Activated CD4-positive, alpha-beta T cell treated with anti-CD3 and anti-CD28 coated beads for 24 hours (primary cell): ENCODE data around the gene SCN5A.

ENCODE experiments used
- DNase-seq, 2 donors: peaks; one replicate each; pipeline ENCODE4 v3.0.0-alpha.2; 2020; ENCODE audit warnings: low read depth in 2 of 2

Gene SCN5A

DNA sequence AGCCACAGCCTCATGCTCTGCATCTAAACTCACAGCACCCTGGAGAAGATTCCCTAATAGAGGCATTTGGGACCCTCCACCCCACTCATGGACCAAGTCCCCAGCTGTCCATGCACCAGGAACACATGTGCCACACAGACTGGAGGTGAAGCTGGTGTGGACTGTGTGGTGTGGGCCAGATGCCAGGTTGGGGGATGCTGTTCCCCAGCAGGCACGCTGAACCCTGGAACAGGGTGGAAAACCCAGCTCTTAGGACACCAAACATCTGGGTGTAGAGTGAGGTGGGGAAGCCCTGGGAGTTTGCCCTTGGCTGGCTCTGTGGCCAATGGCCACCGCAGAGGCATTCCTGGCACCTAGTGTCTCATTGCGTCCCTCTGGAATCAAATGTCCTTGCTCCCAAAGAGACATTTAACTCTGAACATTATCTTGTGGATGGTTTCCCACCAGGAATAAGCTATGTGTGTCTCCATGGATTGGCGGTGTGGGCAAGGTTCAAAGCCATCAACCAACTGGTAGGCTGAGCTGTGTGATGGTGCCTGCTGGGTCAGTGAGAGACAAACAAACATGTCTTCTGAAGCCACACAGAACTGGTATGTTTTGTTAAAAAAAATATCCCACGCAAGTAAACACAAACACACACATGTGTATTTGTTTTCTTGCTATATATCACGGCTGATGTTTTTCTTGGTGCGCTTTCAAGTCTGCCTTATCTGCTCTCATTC is 88.3 kb downstream of the SCN5A start:
- DNase-seq: no peak

- DNase-seq: no peak
Measured at GRCh38 chr3:38560284-38560683, 89.2 kb downstream of the SCN5A start.

DNA sequence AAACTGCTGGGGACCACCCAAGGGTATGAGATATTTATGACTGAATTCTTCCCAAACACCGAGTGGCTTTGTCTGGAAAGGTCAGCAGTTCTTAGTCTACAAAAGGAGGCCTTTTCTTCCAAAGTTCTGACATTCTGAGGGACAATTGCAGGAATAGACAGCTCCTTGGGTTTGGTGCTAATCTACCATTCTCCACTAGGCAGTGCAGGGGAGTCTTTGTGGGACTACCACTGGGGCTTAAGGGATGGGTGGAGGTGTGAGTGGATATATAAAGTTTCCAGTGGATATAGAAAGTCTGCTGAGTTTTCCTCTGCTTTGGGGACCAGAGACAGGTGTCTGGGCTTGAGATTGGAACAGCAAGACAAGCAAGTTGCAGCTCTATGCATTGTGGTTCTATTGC is 90.6 kb downstream of the SCN5A start:
- DNase-seq: no peak

DNA sequence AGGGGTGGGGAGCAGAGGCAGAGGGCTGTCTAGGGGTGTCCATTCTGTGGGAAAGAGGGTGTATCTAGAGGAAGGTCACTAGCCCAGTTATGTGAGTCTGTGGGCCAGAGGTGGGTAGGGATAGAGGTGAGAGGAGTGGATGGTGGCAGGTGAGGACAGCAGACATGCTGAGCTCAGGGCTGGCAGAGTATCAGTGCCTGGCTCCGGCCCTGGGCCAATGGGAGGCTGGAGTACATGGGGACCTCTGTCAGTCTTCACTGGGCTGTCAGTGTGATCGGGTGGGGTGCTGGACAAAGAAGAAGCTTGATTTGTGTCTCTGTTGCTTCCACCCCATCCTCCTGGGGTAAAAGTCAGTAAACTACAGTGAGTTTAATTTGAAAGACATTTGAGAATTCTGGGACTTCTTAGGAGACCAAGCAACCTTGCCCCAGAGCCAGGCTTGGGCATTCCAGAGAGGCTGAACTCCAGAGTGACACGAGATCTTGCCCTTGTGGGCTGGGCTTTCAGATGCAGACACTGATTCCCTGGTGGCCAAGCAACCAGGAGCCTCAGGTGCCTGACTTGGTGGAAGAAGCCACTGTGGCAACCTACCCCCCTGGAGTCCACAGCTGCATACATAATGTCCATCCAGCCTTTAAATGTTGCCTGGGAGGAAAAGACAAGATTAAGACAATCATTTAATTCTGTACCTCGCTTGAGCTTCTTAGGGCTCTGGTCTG is 92.7 kb downstream of the SCN5A start:
- no peak for DNase-seq

- no peak for DNase-seq
Measured at GRCh38 chr3:38555926-38556325, 93.6 kb downstream of the SCN5A start.

GRCh38 chr3:38555149-38555840 is 94.2 kb downstream of the SCN5A start:
- no peak for DNase-seq

DNA sequence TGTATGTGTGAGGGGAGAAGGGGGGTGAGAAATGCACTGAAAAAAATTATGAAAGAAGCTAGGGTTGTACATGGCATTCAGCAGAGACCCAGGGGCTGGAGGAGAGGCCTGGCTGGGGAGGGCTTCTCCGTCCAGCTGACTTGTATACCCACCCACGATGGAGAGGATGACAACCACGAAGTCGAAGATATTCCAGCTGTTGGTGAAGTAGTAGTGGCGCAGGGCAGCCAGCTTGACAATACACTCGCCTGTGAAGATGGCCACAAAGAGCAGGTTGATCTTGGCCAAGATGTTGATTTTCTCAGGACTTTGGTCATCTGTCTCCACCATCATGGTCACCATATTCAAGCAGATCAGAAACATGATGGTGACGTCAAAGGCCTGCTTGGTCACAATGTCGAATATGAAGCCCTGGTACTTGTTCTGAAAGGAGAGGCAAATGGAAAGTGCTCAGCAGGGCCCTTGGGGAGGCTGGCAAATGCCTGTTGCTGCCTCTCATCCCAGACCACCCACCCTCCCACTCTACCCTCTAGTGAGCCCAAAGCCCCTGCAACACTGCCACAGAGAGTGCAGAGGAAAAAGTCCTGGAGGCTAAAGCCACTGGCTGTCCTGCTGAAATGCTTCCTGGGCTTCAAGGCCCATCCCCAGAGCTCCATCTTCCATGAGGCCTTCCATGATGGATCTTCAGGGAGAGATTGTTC is 95.2 kb downstream of the SCN5A start:
- no peak for DNase-seq

- no peak for DNase-seq
Measured at GRCh38 chr3:38553071-38553470, 96.4 kb downstream of the SCN5A start.

- DNase-seq: no peak
Measured at GRCh38 chr3:38552364-38552763, 97.1 kb downstream of the SCN5A start.

GRCh38 chr3:38551026-38551832 is 98.3 kb downstream of the SCN5A start:
- DNase-seq: no peak

- no peak for DNase-seq
Measured at GRCh38 chr3:38549957-38550840, 99.3 kb downstream of the SCN5A start.

DNA sequence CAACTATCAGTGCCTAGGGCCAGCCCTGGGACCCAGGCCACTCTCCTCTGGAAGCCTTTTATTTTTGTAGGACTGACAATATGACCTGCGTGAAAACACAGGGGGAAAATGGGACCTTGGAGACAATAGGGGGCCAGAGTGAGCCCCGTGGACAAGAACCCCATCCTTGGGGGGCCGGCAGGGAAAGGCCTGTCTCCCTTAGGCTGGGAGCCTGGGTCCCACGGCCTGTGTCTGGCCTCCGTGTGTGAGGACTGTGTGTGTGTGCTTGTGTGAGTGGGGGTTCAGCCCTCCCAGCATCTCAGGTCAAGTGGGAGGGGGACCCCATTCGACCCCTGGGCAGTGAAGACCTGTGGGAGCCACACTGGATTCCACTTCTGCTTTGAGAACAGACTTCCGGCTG is 100.0 kb downstream of the SCN5A start:
- no peak for DNase-seq

GRCh38 chr3:38549082-38549481 is 100.4 kb downstream of the SCN5A start:
- no peak for DNase-seq

DNA sequence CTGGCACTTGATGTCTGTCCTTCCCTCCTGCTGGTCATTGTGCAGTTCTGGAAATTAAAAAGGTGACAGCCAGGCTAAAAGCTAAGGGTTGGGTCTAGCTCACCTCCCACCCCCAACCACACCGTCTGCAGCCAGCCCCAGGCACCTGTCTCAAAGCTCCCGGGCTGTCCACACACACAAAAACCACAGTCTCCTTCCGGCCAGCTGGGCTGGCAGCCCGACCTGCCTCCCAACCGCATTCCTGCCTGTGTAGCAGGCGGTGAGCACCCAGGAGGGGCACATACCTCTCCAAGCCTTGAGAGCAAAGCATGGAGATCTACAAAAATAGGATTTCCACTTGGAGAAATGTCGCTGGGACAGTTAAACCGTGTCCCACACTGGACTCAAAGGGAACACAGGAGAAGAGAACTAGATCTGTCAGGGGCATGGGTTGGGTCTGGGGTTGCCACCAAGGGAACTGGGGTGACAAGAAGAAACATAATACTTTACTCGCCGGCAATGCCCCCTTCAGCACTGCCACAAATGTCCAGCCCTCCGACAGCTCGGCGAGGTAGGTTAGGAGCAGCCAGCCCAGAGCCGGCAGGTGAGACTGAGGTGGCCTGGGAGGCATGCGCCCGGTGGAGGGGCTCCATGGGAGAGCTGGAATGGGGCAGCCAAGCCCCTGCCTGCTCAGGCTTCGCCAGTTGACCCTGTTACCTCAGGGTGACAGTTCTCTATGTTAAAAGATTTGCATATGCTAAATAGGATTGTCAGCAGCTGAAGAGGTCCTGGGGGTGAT is 101.1 kb downstream of the SCN5A start:
- no peak for DNase-seq

DNA sequence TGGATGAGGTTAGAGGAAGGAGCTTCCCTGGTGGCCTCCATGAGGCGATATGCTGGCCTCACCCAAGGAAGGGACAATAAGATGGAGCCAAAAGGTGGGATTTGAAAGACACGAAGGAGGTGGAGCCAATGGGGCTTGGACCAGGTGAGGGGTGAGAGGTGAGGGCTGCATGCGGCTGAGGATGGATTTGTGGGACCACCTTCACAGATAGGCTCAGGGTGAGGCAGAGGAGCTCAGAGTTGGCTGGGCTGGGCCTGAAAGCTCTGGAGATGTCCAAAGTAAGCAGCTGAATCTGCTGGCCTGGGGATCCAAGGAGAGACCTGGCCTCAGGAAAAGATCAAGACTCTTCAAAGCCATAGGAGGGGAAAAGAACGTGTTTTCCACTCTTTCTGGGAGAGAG is 103.5 kb downstream of the SCN5A start:
- no peak for DNase-seq

DNA sequence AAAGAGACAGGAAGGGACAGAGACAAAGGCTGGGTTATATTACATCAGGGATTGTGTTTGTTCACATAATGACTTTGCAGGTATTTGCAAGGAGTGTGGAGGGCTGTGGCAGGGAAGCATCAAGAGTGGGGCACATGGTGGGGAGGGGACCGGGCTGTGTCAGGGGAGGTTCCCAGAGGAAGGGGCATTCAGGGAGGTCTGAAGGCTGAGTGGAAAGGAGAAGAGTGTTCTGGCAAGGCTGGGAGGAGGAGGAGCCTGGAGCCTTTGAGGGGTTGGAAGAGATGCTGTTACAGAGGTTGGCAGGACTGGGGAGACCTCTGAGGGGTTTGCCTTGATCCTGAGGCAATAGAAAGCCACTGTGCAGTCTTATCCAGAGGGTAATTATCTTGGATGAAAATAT is 103.9 kb downstream of the SCN5A start:
- no peak for DNase-seq

GRCh38 chr3:38544926-38545325 is 104.6 kb downstream of the SCN5A start:
- DNase-seq: no peak

DNA sequence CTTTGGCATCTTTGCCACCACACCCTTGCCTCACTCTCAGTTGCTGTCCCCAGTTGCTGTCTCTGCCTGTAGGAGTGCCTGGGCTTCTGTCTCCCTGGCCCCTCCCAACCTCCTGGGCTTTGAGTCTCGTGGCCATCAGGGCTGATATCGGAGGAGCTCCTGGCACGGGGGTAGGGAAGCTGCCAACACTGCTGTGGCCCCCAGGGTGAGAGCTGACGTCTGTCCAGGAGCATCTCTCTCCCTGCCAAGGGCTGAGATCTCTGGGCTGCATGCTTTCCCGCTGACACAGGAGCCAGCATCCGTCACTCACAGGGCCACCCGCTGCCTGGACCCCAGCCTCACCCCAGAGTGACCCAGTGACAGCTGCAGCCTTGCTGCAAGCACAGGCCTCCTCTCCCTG is 105.9 kb downstream of the SCN5A start:
- DNase-seq: no peak

- no peak for DNase-seq
Measured at GRCh38 chr3:38542401-38543298, 106.8 kb downstream of the SCN5A start.
